HCT116 (cell line): ENCODE measurements around the gene TMF1.

Experiments
- CTCF ChIP-seq, 3 experiments: fragments of 200-600 bp in 1 of 3; sonication (generic) in 1 of 3; IDR thresholded peaks in 2 of 3; conservative IDR thresholded peaks in 1 of 3; 2 replicates each; pipeline ENCODE4 v1.5.1; 2012 to 2017; ENCODE audit warnings: low read depth in 2 of 3, low read length in 2 of 3, antibody characterized with exemption in 1 of 3, borderline replicate concordance in 1 of 3, control low read depth in 1 of 3, mild to moderate bottlenecking in 1 of 3, mixed read lengths in 1 of 3, mixed run types in 1 of 3, moderate library complexity in 1 of 3; ENCODE audit not compliant: insufficient read depth in 1 of 3
- EGR1 ChIP-seq: IDR thresholded peaks from 2 replicates; pipeline ENCODE4 v1.6.1; 2012; ENCODE audit warnings: low read depth
- ELF1 ChIP-seq: IDR thresholded peaks from 2 replicates; pipeline ENCODE4 v1.6.1; 2012; ENCODE audit warnings: low read depth, borderline replicate concordance
- EZH2phosphoT487 ChIP-seq: fragments of 200-600 bp; IDR thresholded peaks from 2 replicates; pipeline ENCODE4 v1.6.1; 2018; ENCODE audit warnings: antibody characterized with exemption, borderline replicate concordance
- JUND ChIP-seq: IDR thresholded peaks from 2 replicates; pipeline ENCODE4 v1.6.1; 2012
- POLR2A ChIP-seq: IDR thresholded peaks from 2 replicates; pipeline ENCODE4 v1.7.0; 2011; ENCODE audit warnings: borderline replicate concordance; ENCODE audit not compliant: insufficient read depth, insufficient read length; ENCODE audit errors: extremely low read depth
- POLR2AphosphoS5 ChIP-seq: IDR thresholded peaks from 2 replicates; pipeline ENCODE4 v1.6.1; 2011; ENCODE audit warnings: mild to moderate bottlenecking, low read depth, low read length, moderate library complexity
- RAD21 ChIP-seq: IDR thresholded peaks from 2 replicates; pipeline ENCODE4 v1.6.1; 2012; ENCODE audit warnings: low read depth, mild to moderate bottlenecking
- SIN3A ChIP-seq: IDR thresholded peaks from 2 replicates; pipeline ENCODE4 v1.6.1; 2012; ENCODE audit warnings: low read depth
- TCF7L2 ChIP-seq: IDR thresholded peaks from 2 replicates; pipeline ENCODE4 v1.7.0; 2011; ENCODE audit warnings: borderline replicate concordance, inconsistent platforms; ENCODE audit not compliant: insufficient read depth, insufficient read length; ENCODE audit errors: extremely low read depth
- YY1 ChIP-seq: IDR thresholded peaks from 2 replicates; pipeline ENCODE4 v1.6.1; 2011; ENCODE audit warnings: low read length, low read depth, moderate library complexity, mild to moderate bottlenecking; ENCODE audit not compliant: insufficient replicate concordance; ENCODE audit errors: extremely low read depth
- ZNF274 ChIP-seq: fragments of 200-500 bp; sonication (Bioruptor generic); IDR thresholded peaks from 2 replicates; pipeline ENCODE4 v1.6.1; 2014; ENCODE audit warnings: mild to moderate bottlenecking, low read depth, low read length, inconsistent platforms
- TF ChIP-seq, protein P1 (sequence below): IDR thresholded peaks from 2 replicates; pipeline ENCODE4 v1.6.1; 2012

- TF ChIP-seq CTCF (IDR thresholded peaks at IDR 0.05 in 2 of 3, conservative IDR thresholded peaks at IDR 0.05 in 1 of 3; ENCODE audit: borderline replicate concordance in 1 of 3, insufficient read depth in 1 of 3, low read depth in 2 of 3, low read length in 2 of 3) (no peak), EGR1 (no peak), EZH2phosphoT487 (no peak), ELF1 (no peak), TCF7L2 (no peak), RAD21 (no peak), SIN3A (no peak), POLR2AphosphoS5 (no peak), POLR2A (no peak), YY1 (no peak), JUND (no peak), ZNF274 (no peak)
- TF ChIP-seq, protein P1, sequence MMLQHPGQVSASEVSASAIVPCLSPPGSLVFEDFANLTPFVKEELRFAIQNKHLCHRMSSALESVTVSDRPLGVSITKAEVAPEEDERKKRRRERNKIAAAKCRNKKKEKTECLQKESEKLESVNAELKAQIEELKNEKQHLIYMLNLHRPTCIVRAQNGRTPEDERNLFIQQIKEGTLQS = no peak
Observed at GRCh38 chr3:68999158-68999557, 53.0 kb downstream of the TMF1 start.
